ENCODE measurements around the gene FOXA3.
A peak's percentile ranks its signal among the peaks of the same experiment; 100 is the strongest.

The FOXA3 gene

GRCh38 chr19:45863840-45864628 is at the start of gene FOXA3:
FOXA3 (plus strand) TSS chr19:45864326; CDS start chr19:45864457, 131 bp downstream.
- no peak for DNase-seq

- DNase-seq: no peak
Measured at GRCh38 chr19:45814851-45815480, 49.2 kb upstream of the FOXA3 start, which contains the start of gene RSPH6A. RSPH6A (minus strand) TSS chr19:45815308; CDS start chr19:45815176, 132 bp downstream.

GRCh38 chr19:45815481-45816216 is 48.5 kb upstream of the FOXA3 start:
- no peak for DNase-seq

- DNase-seq: no peak
Measured at GRCh38 chr19:45816236-45817009, 47.7 kb upstream of the FOXA3 start.

GRCh38 chr19:45817010-45817724 is 47.0 kb upstream of the FOXA3 start:
- DNase-seq: peak; percentile 68

GRCh38 chr19:45817725-45818301 is 46.3 kb upstream of the FOXA3 start:
- DNase-seq: no peak

GRCh38 chr19:45819769-45820168 is 44.4 kb upstream of the FOXA3 start:
- no peak for DNase-seq

- no peak for DNase-seq
Measured at GRCh38 chr19:45820413-45821102, 43.6 kb upstream of the FOXA3 start.

GRCh38 chr19:45821103-45821521 is 43.0 kb upstream of the FOXA3 start:
- no peak for DNase-seq

GRCh38 chr19:45821570-45821969 is 42.6 kb upstream of the FOXA3 start:
- no peak for DNase-seq

- DNase-seq: no peak
Measured at GRCh38 chr19:45822716-45823115, 41.4 kb upstream of the FOXA3 start.

GRCh38 chr19:45823182-45823581 is 40.9 kb upstream of the FOXA3 start:
- DNase-seq: no peak

- DNase-seq: no peak
Measured at GRCh38 chr19:45824041-45824471, 40.1 kb upstream of the FOXA3 start.

GRCh38 chr19:45824531-45825262 is 39.4 kb upstream of the FOXA3 start:
- DNase-seq: no peak

- DNase-seq: no peak
Measured at GRCh38 chr19:45825263-45825605, 38.9 kb upstream of the FOXA3 start.

- no peak for DNase-seq
Measured at GRCh38 chr19:45825917-45826893, 37.9 kb upstream of the FOXA3 start.

GRCh38 chr19:45826934-45827333 is 37.2 kb upstream of the FOXA3 start:
- no peak for DNase-seq

- DNase-seq: no peak
Measured at GRCh38 chr19:45827459-45828093, 36.5 kb upstream of the FOXA3 start.

GRCh38 chr19:45828523-45828922 is 35.6 kb upstream of the FOXA3 start:
- no peak for DNase-seq

All from NCI-H446 treated with DMSO at 0.1 percent for 48 hours (cell line).